Pancreas (tissue), 10 donors: ENCODE measurements around the gene NATD1. TPM values are rescaled to one million over a fixed set of nuclear protein-coding genes. Genes with fewer than 3 reads are reported as not detected.
"Not testable (repeated sequence)": the region's sequence is repeated elsewhere in the genome, so short reads cannot be mapped to it uniquely, and the experiment has no call there.

ENCODE experiments used
- ATAC-seq, 4 donors: fragments of 200-7000 bp; cut with Tn5 transposase; one replicate each; pipeline versions ENCODE4 v1.8.0 to v1.9.1; 2020; ENCODE audit warnings: mild to moderate bottlenecking in 4 of 4, moderate library complexity in 4 of 4
- DNase-seq, 6 donors: peaks; one replicate each; pipeline ENCODE4 v3.0.0-alpha.2; 2020
- FAIRE-seq: peaks from 2 replicates; lab custom pipeline; 2012; peaks lifted over from hg19 to GRCh38; lab: Jason Lieb, UNC
- H3K27ac ChIP-seq, 4 donors: fragments of 200-600 bp; sonication (generic); 1 replicate in 3 of 4; 2 replicates in 1 of 4; pipeline versions ENCODE4 v1.5.0 to v1.8.0; 2020
- H3K27me3 ChIP-seq, 4 donors: fragments of 200-600 bp; one replicate each; pipeline ENCODE4 v1.8.0; 2021
- H3K36me3 ChIP-seq, 3 donors: fragments of 200-600 bp; sonication (generic) in 1 of 3; one replicate each; pipeline versions ENCODE4 v1.5.0 to v1.8.0; 2020 to 2021
- H3K4me1 ChIP-seq, 3 donors: fragments of 200-600 bp; one replicate each; pipeline ENCODE4 v1.8.0; 2021
- H3K4me3 ChIP-seq, 4 donors: fragments of 200-600 bp; sonication (generic) in 2 of 4; one replicate each; pipeline versions ENCODE4 v1.5.0 to v1.8.0; 2020 to 2021
- H3K9me3 ChIP-seq, 4 donors: fragments of 200-600 bp; one replicate each; pipeline ENCODE4 v1.8.0; 2021
- CTCF ChIP-seq, 4 donors: fragments of 200-600 bp; sonication (generic) in 3 of 4; IDR thresholded peaks; one replicate each; pipeline versions ENCODE4 v1.5.0 to v1.8.0; 2021; ENCODE audit warnings: antibody characterized with exemption in 4 of 4
- WGBS, 2 donors: extraction: QIAGEN DNeasy Blood & Tissue Kit; methylation state at CpG; one replicate each; pipeline ENCODE4 v1.1.7; 2013; 5-methylcytosine and 5-hydroxymethylcytosine counted together
- intact Hi-C, 3 donors: fragments of 100-400 bp; cut with DNase I; formaldehyde crosslinking; loops; one replicate each; pipeline versions ENCODE4 v1.11.1 to v1.14.2; 2022
- polyA plus RNA-seq, 2 donors: library from polyadenylated mRNA; stranded (reverse); fragments of 200-250 nt; gene quantifications; one replicate each; pipeline ENCODE4 v1.2.3, GENCODE V29; 2013
- total RNA-seq, 6 donors: library from RNA; stranded (reverse); fragmentation: NEBNext Ultra II Directional in 4 of 6; extraction: Animal tissue kit (Norgen Biotek cat#: 25700) in 4 of 6; gene quantifications; one replicate each; pipeline versions ENCODE4 v1.2.1 to v1.2.4, GENCODE V29; 2021 to 2023
- donor health status: healthy with polysubstance abuse.
- donor health status: DM: no; HTN: no; CAD: no; lungs with moderate emphysema.
- donor health status: DM: no; HTN: no; CAD: no.
- donor health status: control.
- donor health status: control.
- donor health status: Bipolar disorder and iron deficiency.
- donor health status: DM: yes; HTN: yes; CAD: no.
- donor health status: DM: no; HTN: no; CAD: no.
- donor health status: DM: no; HTN: no; CAD: no.
- donor health status: DM: yes; HTN: yes; CAD: no.

NATD1 gene
- total and polyA plus RNA-seq, 8 donors: 2.3 to 8.3 (median 4.2) TPM

GRCh38 chr17:21232033-21232749 is 21.0 kb downstream of the NATD1 start:
- Histone ChIP-seq H3K9me3 (no peaks in the 10 kb centered on the region), H3K4me1 (no peaks in the 10 kb centered on the region), H3K4me3 (no peak overlapping the region), H3K27ac (no peak overlapping the region), H3K27me3 (no peaks in the 10 kb centered on the region), H3K36me3 (no peaks in the 10 kb centered on the region)
- WGBS, 2 donors: 84 to 90% methylated on average over 4 of the region's 4 CpGs
- intact Hi-C loops: no loop called here
- no peak for TF ChIP-seq CTCF (IDR thresholded peaks at IDR 0.05)
- no peak for DNase-seq
- ATAC-seq: no peak
- FAIRE-seq: no peak

GRCh38 chr17:21231533-21231932 is 21.7 kb downstream of the NATD1 start:
- peak in 2 of 4 donors; percentile 38 to 57 for ATAC-seq
- WGBS, 2 donors: 52 to 54% methylated on average over 6 of the region's 6 CpGs
- no peaks in the 10 kb centered on the region for H3K36me3 ChIP-seq
- peak in 1 of 6 donors; percentile 14 for DNase-seq
- TF ChIP-seq CTCF (IDR thresholded peaks at IDR 0.05): no peak
- no peak for FAIRE-seq
- intact Hi-C loops: no loop called here
- no peaks in the 10 kb centered on the region for H3K9me3 ChIP-seq
- no peaks in the 10 kb centered on the region for H3K4me1 ChIP-seq
- H3K27me3 ChIP-seq: no peaks in the 10 kb centered on the region
- no peak overlapping the region for H3K27ac ChIP-seq
- H3K4me3 ChIP-seq: no peak overlapping the region

GRCh38 chr17:21228845-21229244 is 24.4 kb downstream of the NATD1 start:
- 94 to 96% methylated on average over 2 of the region's 2 CpGs for WGBS, 2 donors
- Histone ChIP-seq H3K4me1 (no peaks in the 10 kb centered on the region), H3K36me3 (no peaks in the 10 kb centered on the region), H3K27me3 (no peaks in the 10 kb centered on the region), H3K9me3 (no peaks in the 10 kb centered on the region), H3K27ac (no peak overlapping the region), H3K4me3 (no peak overlapping the region)
- ATAC-seq (no peak), FAIRE-seq (no peak), DNase-seq (no peak)
- intact Hi-C loops: no loop called here
- TF ChIP-seq CTCF (IDR thresholded peaks at IDR 0.05): no peak

GRCh38 chr17:21228111-21228510 is 25.1 kb downstream of the NATD1 start:
- Histone ChIP-seq H3K36me3 (no peaks in the 10 kb centered on the region), H3K27me3 (no peaks in the 10 kb centered on the region), H3K27ac (no peak overlapping the region), H3K4me1 (no peaks in the 10 kb centered on the region), H3K4me3 (no peak overlapping the region), H3K9me3 (no peaks in the 10 kb centered on the region)
- whole genome bisulfite sequencing, 2 donors: 66 to 78% methylated on average over 4 of the region's 4 CpGs
- intact Hi-C loops: no loop called here
- TF ChIP-seq CTCF (IDR thresholded peaks at IDR 0.05): no peak
- ATAC-seq (peak in 1 of 4 donors; percentile 12), FAIRE-seq (no peak), DNase-seq (no peak)

- H3K4me3 ChIP-seq, H3K27ac ChIP-seq, H3K9me3 ChIP-seq, intact Hi-C loops, DNase-seq, H3K4me1 ChIP-seq, FAIRE-seq, ATAC-seq, H3K27me3 ChIP-seq, H3K36me3 ChIP-seq: not testable (repeated sequence)
- WGBS, 2 donors: 85 to 89% methylated on average over 11 of the region's 11 CpGs
Observed at GRCh38 chr17:21227277-21227676, 25.9 kb downstream of the NATD1 start.
